Stomach smooth muscle (tissue), 2 donors: ENCODE measurements around the gene FOCAD.

ENCODE experiments used
- H3K27ac ChIP-seq: one replicate; pipeline ENCODE4 v1.7.0; 2013; ENCODE audit warnings: mild to moderate bottlenecking, low read length, inconsistent platforms
- H3K27me3 ChIP-seq, 2 donors: one replicate each; pipeline ENCODE4 v1.7.0; 2013; ENCODE audit warnings: low read length in 2 of 2; ENCODE audit not compliant: insufficient read depth in 2 of 2, control insufficient read depth in 1 of 2
- H3K36me3 ChIP-seq, 2 donors: one replicate each; pipeline ENCODE4 v1.7.0; 2013; ENCODE audit warnings: low read length in 2 of 2; ENCODE audit not compliant: control insufficient read depth in 2 of 2, insufficient read depth in 2 of 2
- H3K4me1 ChIP-seq: one replicate; pipeline ENCODE4 v1.7.0; 2013; ENCODE audit warnings: low read length; ENCODE audit not compliant: control insufficient read depth, insufficient read depth
- H3K4me3 ChIP-seq, 2 donors: one replicate each; pipeline ENCODE4 v1.7.0; 2013; ENCODE audit warnings: low read length in 2 of 2
- H3K9ac ChIP-seq, 2 donors: one replicate each; pipeline ENCODE4 v1.7.0; 2013; ENCODE audit warnings: low read length in 2 of 2, mild to moderate bottlenecking in 1 of 2
- H3K9me3 ChIP-seq, 2 donors: one replicate each; pipeline ENCODE4 v1.7.0; 2013; ENCODE audit warnings: low read length in 2 of 2; ENCODE audit not compliant: control insufficient read depth in 2 of 2
- donor health status: healthy.
- donor health status: Pancreatic carcinoma.

The FOCAD gene

DNA sequence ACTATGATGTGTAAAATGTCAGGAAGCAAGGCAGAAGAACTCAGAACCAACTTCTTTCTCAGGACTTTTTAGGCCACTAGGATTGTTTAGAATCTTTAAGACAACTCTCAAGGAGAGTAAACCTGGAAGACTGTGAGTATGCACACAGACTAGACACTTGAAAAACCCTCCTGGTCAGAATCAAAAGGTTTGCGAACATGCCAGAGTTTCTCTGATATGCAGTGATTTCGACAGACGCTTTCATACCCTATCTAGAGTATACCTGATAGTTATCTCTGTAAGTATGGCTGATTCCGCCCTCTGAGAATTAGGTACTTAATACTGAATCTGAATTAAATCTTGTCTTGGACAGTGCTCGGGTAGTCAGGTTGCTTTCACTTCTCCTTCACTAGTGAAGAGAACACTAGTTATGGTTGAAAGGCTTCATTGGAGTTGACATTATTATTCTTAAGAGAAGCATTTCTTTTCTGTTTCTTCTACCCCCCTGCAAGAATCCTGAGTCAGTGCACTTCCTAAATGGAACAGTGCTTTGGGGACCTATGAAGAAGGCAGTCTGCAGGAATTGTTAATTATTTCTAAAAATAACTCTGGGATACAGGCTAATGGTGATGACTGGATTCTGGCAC, 189.3 kb downstream of the FOCAD start:
- Histone ChIP-seq H3K27me3 (no peaks in the 10 kb centered on the region), H3K4me3 (no peak overlapping the region), H3K9me3 (no peaks in the 10 kb centered on the region), H3K9ac (no peak overlapping the region), H3K4me1 (no peaks in the 10 kb centered on the region), H3K27ac (no peak overlapping the region), H3K36me3 (no peaks in the 10 kb centered on the region)

DNA sequence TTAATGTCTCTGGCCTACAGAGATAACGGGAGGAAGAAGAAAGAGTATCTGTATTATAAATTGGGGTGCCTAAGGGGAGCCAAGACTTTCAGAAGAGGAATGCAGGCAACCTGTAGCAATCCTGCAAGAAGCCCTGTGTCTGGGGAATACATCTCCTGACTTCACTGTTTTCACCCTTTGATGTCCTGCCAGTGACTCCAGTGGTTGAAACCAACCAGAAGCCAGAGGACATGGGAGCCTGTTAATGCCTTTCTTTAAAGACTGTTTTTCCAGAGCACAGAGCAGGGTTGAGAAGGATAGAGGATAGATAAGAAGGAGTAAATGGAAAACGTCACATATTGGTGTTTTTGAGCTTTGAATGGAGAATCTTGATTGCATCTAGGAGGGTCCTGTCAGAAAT, 196.2 kb downstream of the FOCAD start:
- H3K4me3 ChIP-seq = no peak overlapping the region
- H3K27ac ChIP-seq = no peak overlapping the region
- H3K9me3 ChIP-seq = no peaks in the 10 kb centered on the region

GRCh38 chr9:20880675-20881074, 196.6 kb downstream of the FOCAD start:
- no peak overlapping the region for H3K4me3 ChIP-seq
- no peaks in the 10 kb centered on the region for H3K4me1 ChIP-seq
- no peak overlapping the region for H3K9ac ChIP-seq
- no peak overlapping the region for H3K27ac ChIP-seq
- H3K36me3 ChIP-seq = no peaks in the 10 kb centered on the region
- H3K27me3 ChIP-seq = no peaks in the 10 kb centered on the region
- H3K9me3 ChIP-seq = no peaks in the 10 kb centered on the region

More for the DNA sequence above, 196.2 kb downstream of the FOCAD start:
- Histone ChIP-seq H3K9ac (no peak overlapping the region), H3K27me3 (no peaks in the 10 kb centered on the region), H3K36me3 (no peaks in the 10 kb centered on the region), H3K4me1 (no peaks in the 10 kb centered on the region)

GRCh38 chr9:20884985-20885593, 201.0 kb downstream of the FOCAD start:
- H3K9me3 ChIP-seq = no peaks in the 10 kb centered on the region
- no peaks in the 10 kb centered on the region for H3K4me1 ChIP-seq
- H3K4me3 ChIP-seq = no peak overlapping the region
- no peak overlapping the region for H3K27ac ChIP-seq
- H3K27me3 ChIP-seq = no peaks in the 10 kb centered on the region
- no peak overlapping the region for H3K9ac ChIP-seq
- H3K36me3 ChIP-seq = no peaks in the 10 kb centered on the region

DNA sequence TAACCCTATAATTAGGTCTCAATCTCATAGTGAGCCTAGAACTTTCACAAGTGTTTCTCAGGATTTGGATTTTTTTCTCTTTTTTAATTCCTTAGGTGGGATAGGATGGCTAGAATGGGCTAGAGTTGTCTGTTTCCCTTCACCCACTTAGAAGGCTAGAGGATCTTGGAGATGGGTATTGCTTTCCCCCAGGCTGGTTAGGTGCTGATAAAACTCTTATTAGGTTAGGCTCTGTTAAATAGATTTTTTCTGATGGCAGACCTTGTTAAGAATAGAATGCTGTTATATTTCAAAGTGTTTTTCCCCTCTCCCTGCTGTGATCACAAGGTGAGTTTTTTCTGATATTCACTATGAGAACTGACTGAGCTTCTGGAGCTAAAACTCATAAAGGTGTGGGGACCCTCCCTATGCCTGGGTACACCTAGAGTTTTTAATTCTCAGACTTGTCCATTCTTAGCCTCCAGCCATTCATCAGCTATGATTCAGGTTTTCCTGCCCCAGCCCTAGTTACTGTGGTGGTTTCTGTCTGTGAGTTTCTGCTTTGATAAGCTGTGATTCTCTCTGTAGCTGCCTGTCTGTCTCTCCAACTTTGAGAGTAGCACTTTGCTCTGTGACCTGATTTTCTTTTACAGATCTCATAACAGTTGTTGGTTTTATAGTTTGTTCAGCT, 215.0 kb downstream of the FOCAD start:
- Histone ChIP-seq H3K9me3 (no peaks in the 10 kb centered on the region), H3K36me3 (no peaks in the 10 kb centered on the region), H3K4me1 (no peaks in the 10 kb centered on the region), H3K27ac (no peak overlapping the region), H3K9ac (no peak overlapping the region), H3K4me3 (no peak overlapping the region), H3K27me3 (no peaks in the 10 kb centered on the region)

DNA sequence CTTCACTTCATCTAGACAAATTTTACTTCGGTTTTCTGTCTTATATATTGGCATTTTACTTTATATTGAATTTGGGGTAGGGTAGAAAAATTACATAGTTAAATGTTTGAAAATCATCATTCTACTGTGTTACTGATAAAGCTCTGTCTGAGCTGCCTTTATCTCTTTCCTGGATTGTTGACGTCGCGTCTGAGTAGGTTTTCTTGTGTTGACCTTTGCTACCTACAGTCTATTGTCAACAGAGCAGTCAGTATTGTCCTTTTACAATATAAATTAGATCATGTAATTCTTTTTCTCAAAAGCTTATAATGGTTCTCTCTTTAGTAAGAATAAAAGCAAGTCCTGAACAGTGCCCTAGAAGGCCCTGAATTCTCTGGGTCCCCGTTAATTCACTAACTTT, 219.2 kb downstream of the FOCAD start:
- no peak overlapping the region for H3K4me3 ChIP-seq
- no peaks in the 10 kb centered on the region for H3K36me3 ChIP-seq
- H3K27ac ChIP-seq = no peak overlapping the region
- no peaks in the 10 kb centered on the region for H3K27me3 ChIP-seq
- H3K9me3 ChIP-seq = no peaks in the 10 kb centered on the region
- H3K4me1 ChIP-seq = no peaks in the 10 kb centered on the region
- H3K9ac ChIP-seq = no peak overlapping the region

- Histone ChIP-seq H3K9me3 (no peaks in the 10 kb centered on the region), H3K9ac (no peak overlapping the region), H3K4me1 (no peaks in the 10 kb centered on the region), H3K27ac (no peak overlapping the region), H3K27me3 (no peaks in the 10 kb centered on the region), H3K36me3 (peaks cover 0 to 4% of the 10 kb centered on the region in 2 donors), H3K4me3 (no peak overlapping the region)
Measured at GRCh38 chr9:20904995-20905394, 220.9 kb downstream of the FOCAD start.

GRCh38 chr9:20906326-20906725, 222.3 kb downstream of the FOCAD start:
- H3K9ac ChIP-seq = no peak overlapping the region
- H3K4me3 ChIP-seq = no peak overlapping the region
- no peaks in the 10 kb centered on the region for H3K27me3 ChIP-seq
- H3K27ac ChIP-seq = no peak overlapping the region
- H3K9me3 ChIP-seq = no peaks in the 10 kb centered on the region
- H3K36me3 ChIP-seq = peaks cover 0 to 4% of the 10 kb centered on the region in 2 donors
- H3K4me1 ChIP-seq = no peaks in the 10 kb centered on the region

DNA sequence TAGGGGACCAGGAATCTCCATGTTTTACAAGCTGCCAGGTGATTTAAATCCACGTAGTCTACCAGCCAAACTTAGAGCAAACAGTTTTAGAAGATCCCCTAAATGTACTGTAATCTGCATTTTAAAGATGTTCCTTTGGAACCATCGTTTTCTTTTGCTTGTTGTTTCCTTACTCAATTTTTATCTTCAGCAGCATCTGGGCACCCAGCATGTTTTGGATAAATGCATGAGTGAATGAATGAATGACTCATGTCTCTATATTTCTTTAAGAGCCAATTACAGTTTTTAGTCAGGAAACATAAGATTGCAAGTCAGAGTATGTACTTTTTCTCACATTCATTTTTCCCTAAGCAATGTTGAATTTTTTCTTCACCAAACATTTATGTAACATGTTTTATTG, 224.4 kb downstream of the FOCAD start:
- H3K27ac ChIP-seq = no peak overlapping the region
- no peak overlapping the region for H3K9ac ChIP-seq
- H3K27me3 ChIP-seq = no peaks in the 10 kb centered on the region
- peaks cover 0 to 4% of the 10 kb centered on the region in 2 donors for H3K36me3 ChIP-seq
- no peaks in the 10 kb centered on the region for H3K9me3 ChIP-seq
- no peak overlapping the region for H3K4me3 ChIP-seq
- no peaks in the 10 kb centered on the region for H3K4me1 ChIP-seq

DNA sequence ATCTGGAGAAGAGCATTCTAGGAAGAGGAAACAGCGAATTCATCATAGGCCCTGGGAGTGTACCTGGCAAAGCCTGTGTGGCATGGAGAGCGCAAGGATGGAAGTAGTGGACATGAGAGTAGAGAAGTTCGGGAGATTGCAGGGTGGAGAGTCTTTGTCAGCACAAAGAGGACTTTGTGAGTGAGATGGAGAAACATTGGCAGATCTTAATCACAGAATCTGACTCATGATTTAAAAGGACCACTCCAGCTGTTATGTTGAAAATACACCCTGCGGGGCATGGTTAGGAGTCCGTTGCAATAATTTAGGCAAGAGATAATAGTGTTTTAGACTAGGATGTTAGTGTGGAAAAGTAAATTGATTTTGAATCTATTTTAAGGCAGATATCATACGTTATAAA, 230.5 kb downstream of the FOCAD start:
- Histone ChIP-seq H3K9ac (no peak overlapping the region), H3K27me3 (no peaks in the 10 kb centered on the region), H3K36me3 (peaks cover 9% of the 10 kb centered on the region in 2 donors), H3K27ac (no peak overlapping the region), H3K9me3 (no peaks in the 10 kb centered on the region), H3K4me1 (no peaks in the 10 kb centered on the region), H3K4me3 (no peak overlapping the region)

DNA sequence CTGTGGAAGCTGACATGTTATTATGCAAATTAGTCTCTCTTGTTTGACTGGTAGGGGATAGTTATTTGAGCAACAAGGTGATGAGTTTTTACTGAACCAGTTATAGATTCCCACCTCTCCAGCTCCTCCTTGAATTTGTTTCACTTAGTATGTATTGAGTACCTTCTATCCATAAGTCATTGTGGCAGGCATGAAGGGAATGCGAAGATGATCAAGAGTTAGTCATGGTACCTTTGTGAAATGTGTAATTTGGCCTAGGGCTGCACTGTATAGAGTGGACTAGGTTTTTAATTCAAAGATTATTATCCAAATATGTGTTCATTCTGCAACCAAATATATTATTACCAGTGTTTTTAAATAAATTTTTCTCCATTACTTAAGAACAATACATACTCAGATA, 237.3 kb downstream of the FOCAD start:
- Histone ChIP-seq H3K27ac (no peak overlapping the region), H3K4me3 (no peak overlapping the region), H3K9me3 (no peaks in the 10 kb centered on the region), H3K4me1 (no peaks in the 10 kb centered on the region), H3K9ac (no peak overlapping the region), H3K27me3 (no peaks in the 10 kb centered on the region), H3K36me3 (peaks cover 5 to 9% of the 10 kb centered on the region in 2 donors)
